PC-9 (cell line): ENCODE results near the gene HSPA12A. TPM values are rescaled to one million over a fixed set of nuclear protein-coding genes. Genes with fewer than 3 reads are reported as not detected.

Experiments used
- BruUV-seq: library from RNA; stranded (reverse); fragments of 400-500 nt; replicated peaks from 2 replicates; lab custom pipeline; 2021; lab: Mats Ljungman, UMichigan
- CTCF ChIA-PET: fragments of 300-600 bp; sonication (Branson Sonifier 250); formaldehyde crosslinking; loops from one replicate; lab custom pipeline; 2022; ENCODE audit warnings: antibody characterized with exemption; lab: Charles Lee
- POLR2A ChIA-PET: fragments of 300-600 bp; sonication (Branson Sonifier 250); formaldehyde crosslinking; loops from one replicate; lab custom pipeline; 2022; ENCODE audit warnings: antibody characterized with exemption; ENCODE audit not compliant: unreplicated experiment; lab: Charles Lee
- DNase-seq, 2 experiments: peaks; one replicate each; pipeline versions ENCODE4 v3.0.0 to v3.0.0-alpha.2; 2015 to 2022; ENCODE audit warnings: mixed read lengths in 1 of 2
- H2AFZ ChIP-seq: fragments of 200-600 bp; sonication (generic); 2 replicates; pipeline ENCODE4 v1.8.1; 2017; ENCODE audit warnings: antibody characterized with exemption
- H3F3A ChIP-seq: fragments of 200-600 bp; sonication (generic); 2 replicates; pipeline ENCODE4 v1.8.1; 2017; ENCODE audit warnings: antibody characterized with exemption, mild to moderate bottlenecking, low read depth; ENCODE audit not compliant: insufficient read depth
- H3K27ac ChIP-seq: fragments of 200-600 bp; sonication (generic); 2 replicates; pipeline ENCODE4 v1.6.1; 2016; ENCODE audit warnings: mixed run types
- H3K27me3 ChIP-seq: fragments of 200-600 bp; sonication (generic); 2 replicates; pipeline ENCODE4 v1.6.1; 2016; ENCODE audit warnings: low read depth, mixed run types; ENCODE audit not compliant: insufficient read depth
- H3K36me3 ChIP-seq: fragments of 200-600 bp; sonication (generic); 2 replicates; pipeline ENCODE4 v1.6.1; 2016; ENCODE audit warnings: low read depth, mixed run types
- H3K4me1 ChIP-seq: fragments of 200-600 bp; sonication (generic); replicated peaks from 2 replicates; pipeline ENCODE4 v1.6.1; 2016; ENCODE audit warnings: mixed run types; ENCODE audit not compliant: insufficient read depth
- H3K4me2 ChIP-seq: fragments of 200-600 bp; sonication (generic); 2 replicates; pipeline ENCODE4 v1.6.1; 2017; ENCODE audit warnings: mixed run types
- H3K4me3 ChIP-seq: fragments of 200-600 bp; sonication (generic); 2 replicates; pipeline ENCODE4 v1.6.1; 2016; ENCODE audit warnings: mixed run types
- H3K79me2 ChIP-seq: fragments of 200-600 bp; sonication (generic); 2 replicates; pipeline ENCODE4 v1.6.1; 2017; ENCODE audit warnings: low read depth, mixed run types
- H3K9me2 ChIP-seq: fragments of 200-600 bp; sonication (generic); 2 replicates; pipeline ENCODE4 v1.8.1; 2017; ENCODE audit warnings: mild to moderate bottlenecking; ENCODE audit not compliant: insufficient read depth
- H3K9me3 ChIP-seq: fragments of 200-600 bp; sonication (generic); 2 replicates; pipeline ENCODE4 v1.8.1; 2016; ENCODE audit warnings: low read depth; ENCODE audit not compliant: insufficient read depth
- H4K20me1 ChIP-seq: fragments of 200-600 bp; sonication (generic); 2 replicates; pipeline ENCODE4 v1.8.1; 2017; ENCODE audit not compliant: insufficient read depth
- EZH2 ChIP-seq: fragments of 200-600 bp; sonication (generic); IDR thresholded peaks from 2 replicates; pipeline ENCODE4 v1.8.0; 2017; ENCODE audit warnings: antibody characterized with exemption, low read depth
- intact Hi-C: fragments of 100-400 bp; cut with micrococcal nuclease; formaldehyde crosslinking; loops from one replicate; pipeline ENCODE4 v1.10.0; 2022; ENCODE audit not compliant: unreplicated experiment
- total RNA-seq: library from RNA; stranded (reverse); gene quantifications from 2 replicates; pipeline ENCODE4 v1.2.3, GENCODE V29; 2021
- TF ChIP-seq, protein P1 (sequence below): fragments of 200-600 bp; sonication (generic); conservative IDR thresholded peaks from 2 replicates; pipeline ENCODE4 v1.6.1; 2017; ENCODE audit warnings: mixed run types, antibody characterized with exemption, mild to moderate bottlenecking, moderate library complexity

Gene HSPA12A
- total RNA-seq, 1 experiment from 2014 or later, result 12.1 TPM

DNA sequence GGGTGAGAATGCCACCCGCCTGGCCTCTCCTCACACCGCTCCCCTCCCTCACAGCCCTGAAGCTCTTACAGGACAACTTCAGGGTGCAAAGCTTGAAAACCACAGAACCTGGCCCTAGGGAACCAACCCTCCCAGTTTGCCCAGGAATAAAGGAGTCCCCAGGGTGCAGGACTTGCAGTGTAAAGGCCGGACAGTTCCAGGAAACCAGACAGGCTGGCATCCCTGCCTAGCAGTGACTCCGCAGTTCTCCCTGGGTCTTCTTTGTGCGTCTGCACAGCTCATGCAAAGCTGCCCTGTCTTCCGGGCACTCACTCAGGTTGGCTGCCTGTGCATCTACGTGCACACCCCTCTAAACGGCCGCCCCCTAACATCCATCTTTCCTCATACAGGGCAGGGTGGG, 36.1 kb downstream of the HSPA12A start:
- Histone ChIP-seq H3K27ac (no peak overlapping the region), H3K4me3 (no peak overlapping the region), H3K27me3 (no peaks in the 10 kb centered on the region), H4K20me1 (no peaks in the 10 kb centered on the region), H3K36me3 (no peaks in the 10 kb centered on the region), H3K79me2 (no peaks in the 10 kb centered on the region), H3K9me3 (no peaks in the 10 kb centered on the region), H3K4me1 (no peaks in the 10 kb centered on the region), H2AFZ (no peak overlapping the region), H3K4me2 (no peak overlapping the region), H3F3A (no peaks in the 10 kb centered on the region), H3K9me2 (no peaks in the 10 kb centered on the region)
- BruUV-seq, result no TSS peak
- intact Hi-C loops, result no loop called here
- no peak for DNase-seq
- ChIA-PET POLR2A (no interaction called here), CTCF (no interaction called here)
- TF ChIP-seq, protein P1, sequence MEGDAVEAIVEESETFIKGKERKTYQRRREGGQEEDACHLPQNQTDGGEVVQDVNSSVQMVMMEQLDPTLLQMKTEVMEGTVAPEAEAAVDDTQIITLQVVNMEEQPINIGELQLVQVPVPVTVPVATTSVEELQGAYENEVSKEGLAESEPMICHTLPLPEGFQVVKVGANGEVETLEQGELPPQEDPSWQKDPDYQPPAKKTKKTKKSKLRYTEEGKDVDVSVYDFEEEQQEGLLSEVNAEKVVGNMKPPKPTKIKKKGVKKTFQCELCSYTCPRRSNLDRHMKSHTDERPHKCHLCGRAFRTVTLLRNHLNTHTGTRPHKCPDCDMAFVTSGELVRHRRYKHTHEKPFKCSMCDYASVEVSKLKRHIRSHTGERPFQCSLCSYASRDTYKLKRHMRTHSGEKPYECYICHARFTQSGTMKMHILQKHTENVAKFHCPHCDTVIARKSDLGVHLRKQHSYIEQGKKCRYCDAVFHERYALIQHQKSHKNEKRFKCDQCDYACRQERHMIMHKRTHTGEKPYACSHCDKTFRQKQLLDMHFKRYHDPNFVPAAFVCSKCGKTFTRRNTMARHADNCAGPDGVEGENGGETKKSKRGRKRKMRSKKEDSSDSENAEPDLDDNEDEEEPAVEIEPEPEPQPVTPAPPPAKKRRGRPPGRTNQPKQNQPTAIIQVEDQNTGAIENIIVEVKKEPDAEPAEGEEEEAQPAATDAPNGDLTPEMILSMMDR, result no peak
- TF ChIP-seq EZH2, result no peak

DNA sequence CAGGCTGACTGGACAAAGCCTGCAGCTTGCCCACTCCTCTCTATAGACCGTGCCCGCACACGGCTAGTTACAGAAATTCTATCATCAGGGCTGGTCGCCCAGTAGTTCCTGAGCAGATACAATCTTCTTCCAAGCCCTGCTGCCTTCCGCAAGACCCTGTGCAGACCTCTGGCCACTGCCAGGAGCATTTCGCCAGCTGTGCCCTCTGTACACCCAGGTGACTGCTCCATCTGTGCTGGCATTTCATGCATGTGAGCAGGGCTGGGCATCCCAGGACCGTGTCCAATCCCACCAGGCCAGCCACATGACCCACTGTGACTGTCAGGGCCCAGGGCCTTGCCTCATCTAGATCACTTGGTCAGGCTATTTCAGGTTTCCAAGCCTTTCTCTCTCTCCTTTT, 36.9 kb downstream of the HSPA12A start:
- H3K79me2 ChIP-seq, result no peaks in the 10 kb centered on the region
- H3K4me2 ChIP-seq, result no peak overlapping the region
- H4K20me1 ChIP-seq, result no peaks in the 10 kb centered on the region
- no TSS peak for BruUV-seq
- DNase-seq, result no peak
- intact Hi-C loops, result no loop called here
- H3K4me3 ChIP-seq, result no peak overlapping the region
- H3K27ac ChIP-seq, result no peak overlapping the region
- H3F3A ChIP-seq, result no peaks in the 10 kb centered on the region
- no peaks in the 10 kb centered on the region for H3K36me3 ChIP-seq
- ChIA-PET CTCF (no interaction called here), POLR2A (no interaction called here)
- H2AFZ ChIP-seq, result no peak overlapping the region
- no peaks in the 10 kb centered on the region for H3K9me2 ChIP-seq
- TF ChIP-seq, protein P1, result no peak
- no peak for TF ChIP-seq EZH2
- no peaks in the 10 kb centered on the region for H3K9me3 ChIP-seq
- no peaks in the 10 kb centered on the region for H3K27me3 ChIP-seq
- H3K4me1 ChIP-seq, result no peaks in the 10 kb centered on the region

GRCh38 chr10:116704926-116705325, 37.4 kb downstream of the HSPA12A start:
- no peaks in the 10 kb centered on the region for H3K9me2 ChIP-seq
- H3K27me3 ChIP-seq, result no peaks in the 10 kb centered on the region
- H3K4me2 ChIP-seq, result no peak overlapping the region
- BruUV-seq, result no TSS peak
- no peaks in the 10 kb centered on the region for H3K36me3 ChIP-seq
- H3K27ac ChIP-seq, result no peak overlapping the region
- ChIA-PET POLR2A (no interaction called here), CTCF (no interaction called here)
- intact Hi-C loops, result no loop called here
- H3K79me2 ChIP-seq, result no peaks in the 10 kb centered on the region
- DNase-seq, result no peak
- H2AFZ ChIP-seq, result no peak overlapping the region
- H3K9me3 ChIP-seq, result no peaks in the 10 kb centered on the region
- H3K4me3 ChIP-seq, result no peak overlapping the region
- H3F3A ChIP-seq, result no peaks in the 10 kb centered on the region
- no peaks in the 10 kb centered on the region for H4K20me1 ChIP-seq
- no peaks in the 10 kb centered on the region for H3K4me1 ChIP-seq
- TF ChIP-seq, protein P1, result no peak
- no peak for TF ChIP-seq EZH2
